NCI-H187 (cell line): ENCODE measurements around the gene GRAMD1C.

Source experiments
- DNase-seq, 2 experiments: peaks; one replicate each; lab custom pipeline; 2025; lab: John Stamatoyannopoulos, UW

Gene GRAMD1C

DNA sequence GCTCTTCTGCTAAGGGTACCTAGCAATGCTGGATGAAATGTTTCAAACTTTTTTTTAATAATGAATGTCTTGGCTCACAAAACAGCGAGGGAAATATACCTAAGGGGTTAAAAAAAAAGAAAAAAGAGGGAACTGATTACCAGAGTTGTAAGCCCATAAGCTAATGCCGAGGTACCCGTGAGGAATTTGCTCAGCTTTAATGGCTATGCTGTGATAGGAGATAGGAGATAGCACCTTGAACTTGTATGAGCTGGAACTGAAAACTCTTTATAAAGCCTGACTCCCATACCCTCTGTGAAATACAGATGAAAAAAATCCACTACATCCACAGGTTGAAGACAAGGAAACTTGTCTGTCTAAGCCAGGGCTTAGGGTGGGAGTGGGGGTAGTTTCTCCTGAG is 13.9 kb downstream of the GRAMD1C start:
- DNase-seq = no peak

- no peak for DNase-seq
Measured at GRCh38 chr3:113867506-113867905, 28.9 kb downstream of the GRAMD1C start.

- no peak for DNase-seq
Measured at GRCh38 chr3:113873293-113873692, 34.7 kb downstream of the GRAMD1C start.

GRCh38 chr3:113873814-113874526 is 35.4 kb downstream of the GRAMD1C start:
- DNase-seq = no peak

DNA sequence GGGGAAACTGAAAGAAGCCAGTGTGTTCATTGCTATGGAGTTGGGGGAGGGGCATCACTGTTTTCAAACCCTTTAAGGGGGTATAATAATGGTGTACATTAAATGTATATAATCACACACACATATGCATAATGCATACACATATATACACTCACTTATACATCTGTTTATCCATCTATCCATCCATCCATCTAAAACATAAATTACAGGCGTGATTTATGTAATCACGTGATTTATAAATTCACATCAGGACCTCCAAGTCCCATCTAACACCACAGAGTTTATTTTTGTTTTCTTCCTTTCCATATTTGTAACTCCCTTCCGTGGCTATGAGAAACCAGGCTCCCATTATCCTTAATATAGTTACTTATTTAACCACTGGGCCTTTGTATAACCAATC is 39.8 kb downstream of the GRAMD1C start:
- no peak for DNase-seq

DNA sequence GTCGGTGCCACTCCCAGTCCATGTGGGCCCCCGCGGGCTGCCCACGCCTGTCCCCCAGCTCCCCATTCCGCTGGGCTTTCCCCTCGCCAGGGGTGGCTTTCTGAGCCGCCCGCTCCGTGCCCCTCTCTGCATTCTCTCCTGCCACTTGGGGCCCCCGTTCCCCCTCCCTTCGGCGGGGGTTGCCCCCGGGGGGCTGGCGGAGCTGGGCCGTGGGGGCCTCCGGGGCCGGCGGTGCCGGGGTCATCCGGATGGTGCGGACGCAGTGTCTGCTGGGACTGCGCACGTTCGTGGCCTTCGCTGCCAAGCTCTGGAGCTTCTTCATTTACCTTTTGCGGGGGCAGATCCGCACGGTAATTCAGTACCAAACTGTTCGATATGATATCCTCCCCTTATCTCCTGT is 46.5 kb downstream of the GRAMD1C start:
- no peak for DNase-seq

DNA sequence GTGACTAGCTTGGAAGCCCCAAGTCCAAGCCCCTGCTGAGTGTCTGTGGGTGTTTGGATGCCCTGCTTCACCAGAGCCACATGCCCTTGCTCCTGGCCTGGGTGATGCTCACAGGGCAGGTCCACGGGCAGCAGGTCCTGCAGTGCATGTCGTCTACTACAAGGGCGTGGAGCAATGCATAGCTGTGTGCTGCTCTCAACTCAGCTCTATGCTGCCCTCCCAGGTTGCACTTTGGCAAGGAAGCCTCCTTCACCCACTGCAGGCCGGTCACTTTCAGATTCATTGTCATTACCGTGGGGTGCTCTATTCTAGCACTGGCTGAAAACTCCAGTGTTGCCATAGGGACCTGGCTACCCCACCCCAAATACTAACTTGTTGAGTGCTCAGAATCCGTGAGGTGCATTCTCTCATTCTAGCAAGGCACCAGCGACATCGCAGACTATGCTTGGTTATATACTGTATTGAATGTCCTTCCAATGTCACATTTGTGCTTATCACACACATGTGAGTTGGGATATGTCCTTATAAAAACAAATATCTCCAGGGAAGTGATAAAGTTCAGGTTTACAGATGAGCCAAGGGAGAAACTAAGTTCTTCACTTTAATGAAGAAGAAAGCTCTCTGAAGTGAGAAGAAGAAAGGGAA is 51.8 kb downstream of the GRAMD1C start:
- no peak for DNase-seq

GRCh38 chr3:113894927-113895326 is 56.3 kb downstream of the GRAMD1C start:
- no peak for DNase-seq

- DNase-seq = no peak
Measured at GRCh38 chr3:113895964-113896363, 57.4 kb downstream of the GRAMD1C start.

- DNase-seq = no peak
Measured at GRCh38 chr3:113896930-113897329, 58.3 kb downstream of the GRAMD1C start.

DNA sequence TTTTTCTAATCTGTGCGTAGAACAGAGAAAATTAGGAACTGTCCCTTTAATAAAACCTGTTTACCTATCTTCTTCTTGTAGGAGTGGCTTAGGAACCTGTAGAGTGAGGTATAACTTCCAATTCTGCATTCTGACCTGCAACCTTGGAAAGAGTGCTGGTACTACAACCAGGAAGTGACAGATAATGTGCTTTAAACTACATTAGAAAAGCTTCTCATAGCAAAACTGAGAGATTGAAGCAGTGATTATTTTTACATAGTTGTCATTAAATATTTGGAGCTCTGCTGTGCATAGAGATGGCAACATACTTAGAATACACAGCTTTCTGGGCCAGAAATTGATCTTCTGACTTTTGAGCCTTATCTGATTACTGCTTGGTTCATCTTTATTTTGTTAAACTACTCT is 58.8 kb downstream of the GRAMD1C start:
- no peak for DNase-seq

DNA sequence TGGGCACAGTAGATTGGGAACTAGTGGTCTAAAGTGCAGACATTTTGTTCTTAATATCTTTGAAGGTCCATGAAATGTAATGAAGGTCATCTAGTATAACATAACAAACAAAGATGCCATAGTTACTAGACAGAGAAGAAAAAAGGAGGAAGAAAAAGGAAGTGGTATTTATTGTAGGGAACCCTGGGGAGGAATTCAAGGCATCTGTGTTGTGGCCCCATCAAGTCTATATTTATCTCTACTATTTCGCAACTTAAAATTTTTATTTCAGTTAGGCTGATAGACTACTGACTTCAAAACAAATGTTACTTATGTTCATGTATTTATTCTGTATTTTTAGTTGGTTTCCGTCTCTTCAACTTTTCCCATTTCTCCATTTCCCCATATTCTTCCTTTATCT is 60.3 kb downstream of the GRAMD1C start:
- DNase-seq = no peak

DNA sequence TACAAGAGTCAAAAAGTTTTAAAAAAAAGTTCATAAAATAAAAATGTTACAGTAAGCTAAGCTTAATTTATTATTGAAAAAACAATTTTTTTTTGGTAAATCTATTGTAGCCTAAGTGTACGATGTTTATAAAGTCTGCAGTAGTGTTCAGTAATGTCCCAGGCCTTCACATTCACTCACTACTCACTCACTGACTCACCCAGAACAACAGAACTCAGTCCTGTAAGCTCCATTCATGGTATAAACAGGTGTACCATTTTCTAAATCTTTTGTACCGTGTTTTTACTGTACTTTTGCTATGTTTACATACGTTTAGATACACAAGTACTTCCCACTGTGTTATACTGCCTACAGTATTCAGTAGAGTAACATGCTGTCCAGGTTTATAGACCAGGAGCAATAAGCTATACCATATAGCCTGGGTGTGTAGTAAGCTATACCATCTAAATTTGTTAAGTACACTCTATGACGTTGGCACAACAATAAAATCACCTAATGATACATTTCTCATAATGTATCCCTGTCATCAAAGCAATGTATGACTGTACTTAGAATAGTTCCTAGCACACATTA is 68.1 kb downstream of the GRAMD1C start:
- no peak for DNase-seq

DNA sequence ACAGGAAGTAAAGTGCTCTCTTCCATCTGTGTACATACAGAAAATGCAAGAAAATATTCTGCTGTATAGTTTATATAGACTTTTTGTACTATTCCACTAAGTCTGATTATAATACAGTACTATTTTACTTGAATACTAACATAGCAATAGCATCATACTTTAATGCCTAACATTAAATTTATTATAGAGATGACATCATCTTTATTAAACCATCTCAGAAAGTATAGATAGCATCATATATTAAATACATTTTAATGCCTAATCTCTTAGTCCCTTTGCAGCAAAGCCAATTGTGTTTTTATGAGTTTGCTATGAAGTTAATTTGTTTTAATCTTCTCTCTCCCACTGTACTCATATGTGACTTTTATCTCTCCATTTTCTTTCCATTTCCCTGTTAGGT is 69.5 kb downstream of the GRAMD1C start:
- no peak for DNase-seq

- no peak for DNase-seq
Measured at GRCh38 chr3:113910966-113911365, 72.4 kb downstream of the GRAMD1C start.

DNA sequence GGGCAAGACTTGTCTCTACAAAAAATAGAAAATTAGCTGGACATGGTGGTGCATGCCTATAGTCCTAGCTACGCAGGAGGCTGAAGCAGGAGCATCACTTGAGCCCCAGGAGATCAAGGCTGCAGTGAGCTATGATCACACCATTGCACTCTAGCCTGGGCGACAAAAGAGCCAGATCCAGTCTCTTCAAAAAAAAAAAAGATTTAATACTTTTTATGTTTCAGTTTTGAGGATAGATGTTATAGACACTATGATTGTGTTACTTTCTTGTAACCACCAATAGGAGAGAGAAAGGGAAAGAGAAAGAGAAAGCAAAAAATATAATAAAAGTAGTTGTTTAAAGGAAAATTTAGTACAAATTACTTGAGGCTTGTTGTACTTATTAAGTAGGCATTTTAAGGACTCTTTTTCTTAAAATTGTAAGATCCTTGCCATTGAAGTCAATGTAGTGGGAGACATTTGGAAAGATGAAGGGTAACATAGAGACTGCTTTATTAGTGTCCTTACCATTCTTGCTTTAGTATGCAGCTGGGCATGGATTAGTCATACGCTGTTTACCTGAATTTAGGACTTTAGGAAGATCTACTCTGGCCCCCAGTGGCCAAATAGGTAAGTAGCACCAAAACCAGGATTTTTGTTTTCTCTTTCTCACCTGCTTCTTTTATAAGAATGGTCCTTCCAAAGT is 74.1 kb downstream of the GRAMD1C start:
- DNase-seq = no peak

- no peak for DNase-seq
Measured at GRCh38 chr3:113914646-113915045, 76.1 kb downstream of the GRAMD1C start.

GRCh38 chr3:113927556-113927955 is 89.0 kb downstream of the GRAMD1C start:
- no peak for DNase-seq

- no peak for DNase-seq
Measured at GRCh38 chr3:113946831-113947230, 108.2 kb downstream of the GRAMD1C start.

- DNase-seq = peak; percentile 19 to 58
Measured at GRCh38 chr3:113947372-113948014, 108.9 kb downstream of the GRAMD1C start, which contains the start of gene ZDHHC23. Gene ZDHHC23, plus strand, starts transcription at chr3:113948013. Its CDS starts 790 bp downstream, at chr3:113948803.

DNA sequence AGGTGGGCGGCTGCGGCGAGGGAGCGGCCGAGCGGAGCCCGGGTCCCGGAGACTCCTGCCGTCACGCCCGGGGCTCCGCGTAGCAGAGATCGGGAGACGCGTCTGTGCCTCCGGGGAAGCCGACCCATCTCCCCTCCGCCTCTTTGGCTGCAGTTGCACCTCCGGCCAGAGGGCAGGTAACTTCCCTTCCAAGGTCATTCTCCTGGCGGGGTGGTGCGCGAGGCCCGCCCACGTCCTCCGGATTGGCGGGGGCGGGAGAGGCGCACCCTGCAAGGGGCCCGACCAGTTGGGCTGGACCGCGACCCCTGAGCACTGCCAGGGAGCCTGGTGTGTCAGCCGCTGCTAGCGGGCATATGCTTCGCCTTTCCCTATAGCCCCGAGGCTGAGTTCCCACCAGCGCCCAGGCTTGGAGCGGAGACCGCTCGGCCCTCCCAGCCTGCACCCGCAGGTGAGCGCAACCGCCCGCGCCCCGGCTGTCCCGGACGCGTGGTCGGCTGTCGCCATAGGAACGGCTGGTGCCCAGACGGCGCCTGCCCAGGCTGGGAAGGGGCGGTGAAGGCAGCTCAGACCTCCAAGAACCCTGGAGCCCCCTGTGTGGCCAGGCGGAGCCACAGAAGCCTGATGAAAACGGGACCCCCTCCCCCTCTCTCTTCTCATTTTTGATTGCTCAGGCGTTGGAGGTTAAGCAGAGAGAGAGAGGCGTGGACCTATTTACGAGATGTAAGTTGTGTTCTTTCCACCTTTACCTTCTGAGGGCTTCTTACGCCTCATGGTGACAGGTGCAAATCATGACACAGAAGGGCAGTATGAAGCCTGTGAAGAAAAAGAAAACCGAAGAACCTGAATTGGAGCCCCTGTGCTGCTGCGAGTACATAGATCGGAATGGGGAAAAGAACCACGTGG is 109.7 kb downstream of the GRAMD1C start:
- no peak for DNase-seq
